HG02970 (cell line): ENCODE measurements around the gene PPP1R1A.

Experiments used
- ATAC-seq: cut with Tn5 transposase; IDR thresholded peaks from one replicate; pipeline ENCODE4 v1.9.1; 2021; ENCODE audit warnings: mild to moderate bottlenecking, moderate library complexity, moderate number of reproducible peaks; ENCODE audit not compliant: unreplicated experiment, low FRiP score

PPP1R1A gene

DNA sequence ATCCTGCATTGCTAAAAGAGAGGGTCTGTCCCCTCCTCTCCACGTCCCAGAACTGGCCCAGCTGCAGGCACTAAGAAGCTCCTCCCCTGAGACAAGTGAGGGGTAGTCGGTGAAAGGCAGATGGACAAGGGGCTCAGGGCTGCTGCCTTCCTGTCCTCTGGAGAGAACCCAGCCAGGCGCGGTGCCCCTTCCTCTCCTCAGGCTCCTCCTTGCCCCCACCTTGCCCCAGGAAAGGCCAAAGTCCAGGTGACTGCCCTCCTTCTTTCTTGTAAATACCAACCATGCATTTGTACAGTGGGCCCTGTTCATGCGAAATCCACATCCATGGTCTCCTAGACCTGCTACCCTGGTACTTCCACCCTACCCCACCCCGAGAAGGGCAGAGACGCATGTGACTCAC is 9.7 kb downstream of the PPP1R1A start:
- ATAC-seq: no peak

GRCh38 chr12:54572881-54573280 is 15.6 kb downstream of the PPP1R1A start:
- ATAC-seq: no peak

GRCh38 chr12:54571193-54572188 is 17.0 kb downstream of the PPP1R1A start:
- no peak for ATAC-seq

- ATAC-seq: no peak
Measured at GRCh38 chr12:54569995-54570528, 18.4 kb downstream of the PPP1R1A start.

- ATAC-seq: no peak
Measured at GRCh38 chr12:54569072-54569471, 19.4 kb downstream of the PPP1R1A start.

DNA sequence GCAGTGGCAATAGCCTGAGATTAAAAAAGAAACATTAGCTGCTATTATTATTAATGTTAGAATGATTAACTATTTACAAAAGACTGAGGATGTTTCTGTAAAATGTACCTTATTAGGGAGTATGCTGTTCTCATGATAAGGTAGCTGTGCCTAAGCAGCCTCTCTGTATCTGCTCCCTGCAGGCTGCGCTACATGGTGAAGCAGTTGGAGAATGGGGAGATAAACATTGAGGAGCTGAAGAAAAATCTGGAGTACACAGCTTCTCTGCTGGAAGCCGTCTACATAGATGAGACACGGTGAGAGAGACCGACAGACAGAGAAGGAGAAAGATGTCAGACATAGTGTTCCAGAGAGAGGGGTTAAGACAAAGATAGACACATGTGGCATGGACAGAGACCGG is 21.7 kb downstream of the PPP1R1A start:
- ATAC-seq: no peak

DNA sequence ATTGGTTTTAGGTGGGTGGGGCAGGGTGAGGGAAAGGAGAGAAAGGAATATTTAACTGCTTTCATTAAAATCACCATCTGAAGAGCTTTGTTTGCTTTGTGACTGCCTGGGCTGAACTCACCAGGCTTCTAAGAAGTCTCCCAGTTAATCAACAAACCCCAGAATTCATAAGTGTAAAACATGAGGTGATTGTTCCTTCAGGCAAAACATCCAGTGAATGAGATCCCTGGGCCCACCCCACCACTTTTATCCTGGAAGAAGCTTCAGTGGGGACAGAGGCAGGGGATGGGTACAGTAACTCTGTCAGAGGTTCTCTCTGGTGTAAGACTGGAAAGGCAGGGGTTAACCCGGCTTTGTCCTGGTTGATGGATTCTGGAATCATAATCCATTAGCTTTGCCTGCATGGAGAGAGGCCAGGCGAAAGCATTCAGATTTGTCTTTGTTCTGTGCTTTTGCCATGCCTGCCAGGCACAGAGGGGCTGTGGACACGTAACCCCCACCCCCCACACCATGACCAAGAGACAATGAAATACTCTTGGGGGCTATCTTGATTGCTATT is 22.4 kb downstream of the PPP1R1A start:
- no peak for ATAC-seq

DNA sequence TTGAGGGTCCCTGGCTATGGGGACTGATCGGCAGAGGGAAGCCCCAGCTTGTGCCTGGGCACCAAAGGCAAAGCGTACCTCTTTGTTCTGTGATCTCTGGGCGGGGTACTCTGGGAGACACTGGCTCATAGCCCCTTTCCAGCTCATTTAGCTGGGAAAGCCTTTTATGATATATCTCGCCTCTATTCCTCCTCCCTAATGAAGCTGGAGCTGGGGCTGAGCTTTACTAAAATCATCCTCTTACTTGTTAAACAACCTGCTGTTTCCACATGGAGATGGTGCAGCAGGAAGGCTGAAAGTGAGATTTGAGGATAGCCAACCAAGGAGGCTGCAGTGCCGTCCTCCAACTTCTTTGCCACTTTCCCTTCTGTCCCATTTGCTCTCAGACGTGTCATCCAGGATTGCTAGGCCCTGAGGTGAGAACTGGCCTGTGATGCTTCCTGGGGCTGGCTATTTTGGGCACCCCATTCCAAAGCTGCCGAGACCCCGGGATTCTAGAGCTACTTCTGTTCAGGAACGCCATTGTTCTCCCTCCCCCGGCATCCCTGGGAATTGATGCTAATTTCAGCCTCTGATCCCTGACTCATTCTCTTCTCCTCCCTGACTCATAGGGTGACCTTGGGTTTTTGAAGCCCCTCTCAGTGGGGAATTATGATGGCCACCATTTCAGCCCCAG is 23.0 kb downstream of the PPP1R1A start:
- no peak for ATAC-seq

DNA sequence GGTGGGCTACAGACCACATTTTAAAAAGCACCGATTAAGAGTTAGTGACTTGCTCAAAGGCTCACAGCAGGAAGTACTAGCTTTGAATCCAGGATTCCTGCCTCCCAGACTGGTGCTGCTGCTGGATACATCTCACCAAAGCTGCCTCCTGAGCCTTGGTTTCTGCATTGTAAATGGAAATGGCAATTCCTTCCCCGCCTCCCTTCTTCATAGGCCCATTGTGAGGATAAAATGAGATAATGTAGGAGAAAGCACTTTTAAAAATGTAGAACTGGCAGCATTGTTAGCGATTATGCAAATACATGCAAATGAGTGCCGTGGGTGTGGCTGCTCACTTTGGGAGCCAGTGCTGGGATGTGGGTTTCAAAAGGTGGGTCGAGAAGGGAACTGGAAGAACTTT is 23.7 kb downstream of the PPP1R1A start:
- no peak for ATAC-seq

DNA sequence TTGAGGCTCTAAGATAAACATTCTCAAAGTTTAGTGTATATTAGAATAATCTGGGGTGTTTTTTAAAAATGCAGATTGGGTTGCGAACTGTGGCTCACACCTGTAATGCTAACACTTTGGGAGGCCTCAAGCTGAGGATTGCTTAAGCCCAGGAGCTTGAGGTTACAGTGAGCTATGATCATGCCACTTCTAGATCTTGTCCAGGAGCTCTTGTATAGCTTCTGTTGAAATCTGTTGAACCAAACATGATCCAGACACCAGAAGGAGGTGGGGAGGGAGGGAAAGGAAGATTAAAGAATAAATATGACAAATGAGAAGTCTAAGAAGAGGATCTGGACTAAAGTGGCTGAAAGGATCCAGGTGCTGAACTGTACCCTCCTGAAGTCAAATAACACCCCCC is 24.7 kb downstream of the PPP1R1A start:
- no peak for ATAC-seq

- no peak for ATAC-seq
Measured at GRCh38 chr12:54562750-54563356, 25.6 kb downstream of the PPP1R1A start.

- ATAC-seq: no peak
Measured at GRCh38 chr12:54561164-54561563, 27.3 kb downstream of the PPP1R1A start.

DNA sequence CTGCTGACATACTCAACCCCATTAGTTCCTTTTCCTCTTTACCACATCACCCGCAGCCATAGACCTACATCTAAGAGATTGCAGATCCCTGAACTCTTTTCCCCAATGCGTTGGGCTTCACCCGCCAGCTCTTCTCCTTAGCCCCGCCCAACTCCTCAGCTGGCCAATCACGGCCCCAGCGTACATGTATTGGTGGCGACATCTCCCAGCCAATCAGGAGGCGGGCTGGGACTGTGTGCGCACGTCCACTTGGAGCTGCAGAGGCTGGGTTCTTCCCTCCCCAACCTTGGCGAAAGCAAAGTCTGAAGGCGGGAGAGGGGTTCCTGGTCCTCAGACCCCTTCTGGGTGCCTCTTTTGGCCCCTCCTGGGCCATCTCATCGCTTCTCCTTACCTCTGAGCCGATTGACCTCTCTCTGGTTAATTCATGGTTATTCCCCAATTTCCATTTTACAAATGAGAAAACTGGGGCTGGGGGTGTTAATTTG is 28.0 kb downstream of the PPP1R1A start:
- ATAC-seq: peak; percentile 99

DNA sequence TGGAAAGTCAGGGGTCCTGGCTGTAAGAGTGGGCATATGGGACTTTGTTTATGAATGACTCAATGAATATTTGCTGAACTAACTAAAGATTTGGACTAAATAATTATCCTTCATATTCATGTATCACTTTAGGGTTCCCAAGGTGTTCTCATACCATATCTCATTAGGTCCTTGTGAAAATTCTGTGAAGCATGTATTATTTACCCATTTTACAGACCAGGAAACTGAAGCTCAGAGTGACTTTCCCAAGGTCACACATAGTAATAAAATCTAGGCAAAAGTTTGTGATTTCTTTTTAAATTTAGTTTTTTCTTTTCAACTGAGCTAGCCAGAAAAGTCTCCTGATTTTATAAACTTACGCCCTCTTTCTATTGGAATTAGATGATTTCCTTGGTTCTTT is 29.7 kb downstream of the PPP1R1A start:
- ATAC-seq: no peak

DNA sequence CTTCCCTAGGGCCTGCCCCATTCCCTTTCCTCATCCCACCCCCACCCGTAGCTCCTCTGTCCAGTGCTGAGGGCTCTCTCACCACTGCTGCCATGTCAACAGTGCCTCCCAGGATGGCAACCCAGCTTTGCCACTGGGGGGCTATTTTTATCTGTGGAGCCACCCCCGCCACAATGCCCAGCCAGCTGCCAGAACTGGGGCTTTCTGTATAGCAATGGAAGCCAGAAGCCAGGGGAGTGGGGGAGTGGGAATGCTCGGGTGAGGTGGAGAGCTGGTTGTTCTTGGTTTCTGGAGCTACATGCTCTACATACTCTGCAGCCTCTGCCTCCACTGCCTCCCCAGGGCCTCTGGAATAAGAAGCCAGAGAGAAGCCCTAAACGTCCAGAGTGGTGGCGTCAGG is 30.1 kb downstream of the PPP1R1A start:
- ATAC-seq: no peak

- no peak for ATAC-seq
Measured at GRCh38 chr12:54555670-54556257, 32.7 kb downstream of the PPP1R1A start.

- ATAC-seq: no peak
Measured at GRCh38 chr12:54549774-54550451, 38.5 kb downstream of the PPP1R1A start.

GRCh38 chr12:54546511-54546910 is 41.9 kb downstream of the PPP1R1A start:
- ATAC-seq: no peak

DNA sequence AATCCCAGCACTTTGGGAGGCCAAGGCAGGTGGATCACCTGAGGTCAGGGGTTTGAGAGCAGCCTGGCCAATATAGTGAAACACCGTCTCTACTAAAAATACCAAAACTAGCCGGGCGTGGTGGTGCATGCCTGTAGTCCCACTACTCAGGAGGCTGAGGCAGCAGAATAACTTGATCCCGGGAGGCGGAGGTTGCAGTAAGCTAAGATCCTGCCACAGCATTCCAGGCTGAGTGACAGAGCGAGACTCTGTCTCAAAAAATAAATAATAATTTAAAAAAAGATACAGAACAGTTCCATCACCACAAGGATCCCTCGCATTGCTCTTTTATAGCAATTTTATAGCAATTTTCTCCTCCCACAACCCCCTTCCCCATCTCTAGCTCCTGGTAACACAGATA is 43.7 kb downstream of the PPP1R1A start:
- ATAC-seq: no peak

DNA sequence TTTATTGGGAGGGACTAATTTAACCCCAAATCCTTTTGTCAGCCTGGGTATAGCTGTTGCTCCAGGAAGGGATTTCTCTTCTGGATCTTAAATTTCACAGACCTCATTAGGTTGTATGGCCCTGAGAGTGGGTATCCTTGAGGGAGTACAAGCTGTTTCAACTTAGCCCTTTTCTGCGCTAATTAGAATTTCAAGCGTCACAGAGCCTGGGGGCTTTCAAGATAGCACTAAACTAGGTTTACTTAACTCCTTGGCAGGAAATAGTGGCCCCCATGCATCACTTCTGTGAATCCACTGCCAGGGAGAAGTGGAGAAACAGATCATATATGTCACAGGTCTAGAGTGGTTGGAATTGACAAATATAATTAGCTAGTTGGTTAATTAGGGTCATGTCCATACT is 44.9 kb downstream of the PPP1R1A start:
- no peak for ATAC-seq
